Measurements from ENCODE around the gene ZNF148.

Gene ZNF148

DNA sequence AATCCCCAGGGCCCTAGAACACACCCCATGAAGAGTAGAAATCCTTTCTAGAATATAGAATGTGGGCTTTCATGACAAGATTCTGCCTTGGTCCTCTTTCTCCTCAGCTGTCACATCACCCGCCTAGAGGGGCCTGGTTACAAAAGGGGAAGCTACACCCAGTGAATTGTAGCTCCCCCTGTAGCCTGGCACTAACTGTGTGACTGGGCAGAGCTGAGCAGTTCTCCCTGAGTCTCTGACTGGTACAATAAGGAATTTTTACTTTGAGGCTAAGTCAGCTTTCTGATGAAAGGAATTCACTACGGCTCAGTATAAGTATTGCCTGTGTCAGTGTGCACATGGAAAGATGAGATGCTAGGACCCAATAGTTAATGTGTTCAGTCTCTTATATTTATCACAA, 28.7 kb upstream of the ZNF148 start:
- TF ChIP-seq, protein P1, sequence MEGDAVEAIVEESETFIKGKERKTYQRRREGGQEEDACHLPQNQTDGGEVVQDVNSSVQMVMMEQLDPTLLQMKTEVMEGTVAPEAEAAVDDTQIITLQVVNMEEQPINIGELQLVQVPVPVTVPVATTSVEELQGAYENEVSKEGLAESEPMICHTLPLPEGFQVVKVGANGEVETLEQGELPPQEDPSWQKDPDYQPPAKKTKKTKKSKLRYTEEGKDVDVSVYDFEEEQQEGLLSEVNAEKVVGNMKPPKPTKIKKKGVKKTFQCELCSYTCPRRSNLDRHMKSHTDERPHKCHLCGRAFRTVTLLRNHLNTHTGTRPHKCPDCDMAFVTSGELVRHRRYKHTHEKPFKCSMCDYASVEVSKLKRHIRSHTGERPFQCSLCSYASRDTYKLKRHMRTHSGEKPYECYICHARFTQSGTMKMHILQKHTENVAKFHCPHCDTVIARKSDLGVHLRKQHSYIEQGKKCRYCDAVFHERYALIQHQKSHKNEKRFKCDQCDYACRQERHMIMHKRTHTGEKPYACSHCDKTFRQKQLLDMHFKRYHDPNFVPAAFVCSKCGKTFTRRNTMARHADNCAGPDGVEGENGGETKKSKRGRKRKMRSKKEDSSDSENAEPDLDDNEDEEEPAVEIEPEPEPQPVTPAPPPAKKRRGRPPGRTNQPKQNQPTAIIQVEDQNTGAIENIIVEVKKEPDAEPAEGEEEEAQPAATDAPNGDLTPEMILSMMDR (IDR thresholded peaks at IDR 0.05; ENCODE audit: borderline replicate concordance, extremely low read depth, low read length, poor library complexity, severe bottlenecking), result no peak
- TF ChIP-seq EZH2 (IDR thresholded peaks at IDR 0.05; ENCODE audit: borderline replicate concordance, low read depth, low read length, severe bottlenecking), result no peak
- H4K20me1 ChIP-seq (ENCODE audit: insufficient read depth, low read length), result no peaks in the 10 kb centered on the region
- no peak overlapping the region for H2AFZ ChIP-seq (ENCODE audit: low read depth, low read length)
- H3K27me3 ChIP-seq (ENCODE audit: insufficient read depth, low read length, poor library complexity), result no peaks in the 10 kb centered on the region
- DNase-seq, result no peak
- H3K4me1 ChIP-seq (ENCODE audit: insufficient read depth, low read length), result no peaks in the 10 kb centered on the region
- H3K4me3 ChIP-seq (ENCODE audit: low read depth in 1 of 2, low read length in 2 of 2), result no peak overlapping the region
- no peaks in the 10 kb centered on the region for H3K9me3 ChIP-seq (ENCODE audit: insufficient read depth, low read length, severe bottlenecking)
- no peaks in the 10 kb centered on the region for H3K36me3 ChIP-seq (ENCODE audit: insufficient read depth, low read length)
- H3K79me2 ChIP-seq (ENCODE audit: insufficient read depth, low read length), result no peaks in the 10 kb centered on the region
- no peak overlapping the region for H3K27ac ChIP-seq (ENCODE audit: low read length)
- no peak overlapping the region for H3K4me2 ChIP-seq (ENCODE audit: insufficient read depth, low read length)
- no peak overlapping the region for H3K9ac ChIP-seq (ENCODE audit: low read depth, low read length)
- ATAC-seq (ENCODE audit: insufficient read depth, low read depth), result no peak

DNA sequence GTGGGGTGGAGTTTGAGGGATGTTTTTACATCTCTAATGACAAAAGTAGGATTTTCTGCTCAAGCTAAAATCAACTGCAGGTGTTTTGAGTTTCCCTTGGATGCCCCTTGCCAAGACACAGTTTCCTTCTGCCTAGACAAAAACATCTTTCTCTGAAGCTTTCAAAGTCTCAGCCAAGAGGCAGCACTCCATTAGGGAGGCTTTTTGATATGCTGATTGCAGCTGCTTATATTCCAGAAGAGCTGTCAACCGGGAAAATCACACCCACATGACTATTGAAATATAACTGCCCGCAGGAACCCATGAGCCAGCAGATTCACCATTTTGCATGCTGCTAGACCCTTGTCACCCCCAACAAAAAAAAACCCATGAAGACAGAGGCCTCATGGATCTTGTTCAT, 27.5 kb upstream of the ZNF148 start:
- Histone ChIP-seq H3K4me1 (ENCODE audit: insufficient read depth, low read length) (no peaks in the 10 kb centered on the region), H2AFZ (ENCODE audit: low read depth, low read length) (no peak overlapping the region), H3K36me3 (ENCODE audit: insufficient read depth, low read length) (no peaks in the 10 kb centered on the region), H3K79me2 (ENCODE audit: insufficient read depth, low read length) (no peaks in the 10 kb centered on the region), H3K27me3 (ENCODE audit: insufficient read depth, low read length, poor library complexity) (no peaks in the 10 kb centered on the region), H3K9ac (ENCODE audit: low read depth, low read length) (no peak overlapping the region), H3K9me3 (ENCODE audit: insufficient read depth, low read length, severe bottlenecking) (no peaks in the 10 kb centered on the region), H3K27ac (ENCODE audit: low read length) (no peak overlapping the region), H4K20me1 (ENCODE audit: insufficient read depth, low read length) (no peaks in the 10 kb centered on the region), H3K4me2 (ENCODE audit: insufficient read depth, low read length) (no peak overlapping the region), H3K4me3 (ENCODE audit: low read depth in 1 of 2, low read length in 2 of 2) (no peak overlapping the region)
- ATAC-seq (ENCODE audit: insufficient read depth, low read depth), result no peak
- no peak for TF ChIP-seq EZH2 (IDR thresholded peaks at IDR 0.05; ENCODE audit: borderline replicate concordance, low read depth, low read length, severe bottlenecking)
- TF ChIP-seq, protein P1 (IDR thresholded peaks at IDR 0.05; ENCODE audit: borderline replicate concordance, extremely low read depth, low read length, poor library complexity, severe bottlenecking), result no peak
- DNase-seq, result no peak

DNA sequence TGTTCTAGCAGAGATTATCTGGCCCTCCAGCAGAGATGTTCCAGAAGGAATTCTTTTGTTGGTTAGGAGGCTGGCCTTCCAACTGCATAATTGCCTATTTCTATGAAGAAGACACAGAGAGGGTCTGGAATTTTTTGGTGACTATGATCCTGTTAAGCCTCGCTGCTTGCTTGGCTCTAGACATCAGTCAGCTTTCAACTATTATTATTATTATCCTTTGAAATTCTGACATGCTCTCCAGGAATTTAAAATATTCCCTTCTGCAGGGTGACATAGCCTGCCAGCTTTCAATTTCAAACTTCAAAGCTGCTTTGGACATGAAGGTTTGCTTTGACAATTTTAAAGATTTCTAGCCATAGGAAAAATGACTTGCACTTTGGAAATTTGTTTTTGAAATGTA, 26.3 kb upstream of the ZNF148 start:
- Histone ChIP-seq H3K79me2 (ENCODE audit: insufficient read depth, low read length) (no peaks in the 10 kb centered on the region), H3K9me3 (ENCODE audit: insufficient read depth, low read length, severe bottlenecking) (no peaks in the 10 kb centered on the region), H3K9ac (ENCODE audit: low read depth, low read length) (no peak overlapping the region), H3K4me1 (ENCODE audit: insufficient read depth, low read length) (no peaks in the 10 kb centered on the region), H3K27me3 (ENCODE audit: insufficient read depth, low read length, poor library complexity) (no peaks in the 10 kb centered on the region), H3K4me2 (ENCODE audit: insufficient read depth, low read length) (no peak overlapping the region), H4K20me1 (ENCODE audit: insufficient read depth, low read length) (no peaks in the 10 kb centered on the region), H3K27ac (ENCODE audit: low read length) (no peak overlapping the region), H3K4me3 (ENCODE audit: low read depth in 1 of 2, low read length in 2 of 2) (no peak overlapping the region), H3K36me3 (ENCODE audit: insufficient read depth, low read length) (no peaks in the 10 kb centered on the region), H2AFZ (ENCODE audit: low read depth, low read length) (no peak overlapping the region)
- ATAC-seq (ENCODE audit: insufficient read depth, low read depth) (no peak), DNase-seq (no peak)
- TF ChIP-seq, protein P1 (IDR thresholded peaks at IDR 0.05; ENCODE audit: borderline replicate concordance, extremely low read depth, low read length, poor library complexity, severe bottlenecking), result no peak
- TF ChIP-seq EZH2 (IDR thresholded peaks at IDR 0.05; ENCODE audit: borderline replicate concordance, low read depth, low read length, severe bottlenecking), result no peak

DNA sequence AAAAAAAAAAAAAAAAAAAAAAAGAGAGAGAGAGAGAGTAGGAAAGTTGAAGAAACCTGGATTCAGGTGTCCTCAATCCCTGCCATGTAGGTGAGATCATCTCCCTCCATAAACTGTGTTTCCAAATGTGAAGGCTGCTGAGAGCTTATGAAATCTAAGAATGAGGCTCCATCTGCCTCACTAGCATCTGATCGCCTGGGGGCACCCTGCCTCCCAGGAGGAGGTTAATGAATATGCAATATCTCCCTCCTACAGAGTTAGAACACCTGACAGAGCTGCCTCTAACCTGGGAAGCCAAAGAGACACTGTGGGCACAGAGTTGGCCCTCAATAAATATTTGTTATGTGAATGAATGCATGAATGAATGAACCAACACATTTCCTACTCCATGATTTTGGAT, 23.8 kb upstream of the ZNF148 start:
- Histone ChIP-seq H3K36me3 (ENCODE audit: insufficient read depth, low read length) (no peaks in the 10 kb centered on the region), H2AFZ (ENCODE audit: low read depth, low read length) (no peak overlapping the region), H3K4me2 (ENCODE audit: insufficient read depth, low read length) (no peak overlapping the region), H3K9me3 (ENCODE audit: insufficient read depth, low read length, severe bottlenecking) (no peaks in the 10 kb centered on the region), H3K27ac (ENCODE audit: low read length) (no peak overlapping the region), H3K79me2 (ENCODE audit: insufficient read depth, low read length) (no peaks in the 10 kb centered on the region), H3K4me3 (ENCODE audit: low read depth in 1 of 2, low read length in 2 of 2) (no peak overlapping the region), H3K9ac (ENCODE audit: low read depth, low read length) (no peak overlapping the region), H4K20me1 (ENCODE audit: insufficient read depth, low read length) (no peaks in the 10 kb centered on the region), H3K4me1 (ENCODE audit: insufficient read depth, low read length) (no peaks in the 10 kb centered on the region), H3K27me3 (ENCODE audit: insufficient read depth, low read length, poor library complexity) (peaks cover 4% of the 10 kb centered on the region)
- no peak for DNase-seq
- ATAC-seq (ENCODE audit: insufficient read depth, low read depth), result no peak
- TF ChIP-seq, protein P1 (IDR thresholded peaks at IDR 0.05; ENCODE audit: borderline replicate concordance, extremely low read depth, low read length, poor library complexity, severe bottlenecking), result no peak
- no peak for TF ChIP-seq EZH2 (IDR thresholded peaks at IDR 0.05; ENCODE audit: borderline replicate concordance, low read depth, low read length, severe bottlenecking)
